ENCODE results near the gene WDR89.

WDR89 gene

GRCh38 chr14:63604626-63605025 is 37.0 kb downstream of the WDR89 start:
- no peak overlapping the region for H3K4me2 ChIP-seq (ENCODE audit: low read depth, low read length, poor library complexity, severe bottlenecking)
- H4K20me1 ChIP-seq (ENCODE audit: low read depth, low read length): no peaks in the 10 kb centered on the region
- H2AFZ ChIP-seq (ENCODE audit: low read depth, low read length, severe bottlenecking): no peak overlapping the region
- H3K27me3 ChIP-seq (ENCODE audit: low read length): no peaks in the 10 kb centered on the region
- no peaks in the 10 kb centered on the region for H3F3A ChIP-seq (ENCODE audit: insufficient read depth)
- no peak for TF ChIP-seq CTCF (IDR thresholded peaks at IDR 0.05; ENCODE audit: insufficient read depth, low read length, poor library complexity, severe bottlenecking)
- no peak for TF ChIP-seq EZH2phosphoT487 (conservative IDR thresholded peaks at IDR 0.05; ENCODE audit: low read length)
- no peak overlapping the region for H3K27ac ChIP-seq (ENCODE audit: low read depth, low read length)
- H3K9me3 ChIP-seq (ENCODE audit: insufficient read depth, low read length): no peaks in the 10 kb centered on the region
- H3K36me3 ChIP-seq (ENCODE audit: low read length): peaks cover 1% of the 10 kb centered on the region
- H3K4me3 ChIP-seq (ENCODE audit: insufficient read depth, low read length, poor library complexity, severe bottlenecking): no peak overlapping the region
- peaks cover 34% of the 10 kb centered on the region for H3K79me2 ChIP-seq (ENCODE audit: insufficient read depth, low read length)
- no peak overlapping the region for H3K9ac ChIP-seq (ENCODE audit: low read length)
- no peaks in the 10 kb centered on the region for H3K9me2 ChIP-seq (replicated peaks; ENCODE audit: insufficient read depth, low read length)

- TF ChIP-seq EZH2phosphoT487 (conservative IDR thresholded peaks at IDR 0.05; ENCODE audit: low read length) (no peak), CTCF (IDR thresholded peaks at IDR 0.05; ENCODE audit: insufficient read depth, low read length, poor library complexity, severe bottlenecking) (no peak)
- Histone ChIP-seq H3K36me3 (ENCODE audit: low read length) (peaks cover 9% of the 10 kb centered on the region), H3K27ac (ENCODE audit: low read depth, low read length) (no peak overlapping the region), H3K9me3 (ENCODE audit: insufficient read depth, low read length) (no peaks in the 10 kb centered on the region), H3K9me2 (replicated peaks; ENCODE audit: insufficient read depth, low read length) (no peaks in the 10 kb centered on the region), H3K27me3 (ENCODE audit: low read length) (no peaks in the 10 kb centered on the region), H2AFZ (ENCODE audit: low read depth, low read length, severe bottlenecking) (no peak overlapping the region), H3K4me2 (ENCODE audit: low read depth, low read length, poor library complexity, severe bottlenecking) (no peak overlapping the region), H3K9ac (ENCODE audit: low read length) (no peak overlapping the region), H4K20me1 (ENCODE audit: low read depth, low read length) (no peaks in the 10 kb centered on the region), H3K79me2 (ENCODE audit: insufficient read depth, low read length) (peaks cover 30% of the 10 kb centered on the region), H3K4me3 (ENCODE audit: insufficient read depth, low read length, poor library complexity, severe bottlenecking) (no peak overlapping the region), H3F3A (ENCODE audit: insufficient read depth) (no peaks in the 10 kb centered on the region)
Observed at GRCh38 chr14:63603749-63604277, 37.9 kb downstream of the WDR89 start.

- Histone ChIP-seq H3K27me3 (ENCODE audit: low read length) (no peaks in the 10 kb centered on the region), H3K4me3 (ENCODE audit: insufficient read depth, low read length, poor library complexity, severe bottlenecking) (no peak overlapping the region), H3K4me2 (ENCODE audit: low read depth, low read length, poor library complexity, severe bottlenecking) (no peak overlapping the region), H3K9ac (ENCODE audit: low read length) (no peak overlapping the region), H3F3A (ENCODE audit: insufficient read depth) (no peaks in the 10 kb centered on the region), H3K36me3 (ENCODE audit: low read length) (peaks cover 22% of the 10 kb centered on the region), H4K20me1 (ENCODE audit: low read depth, low read length) (no peaks in the 10 kb centered on the region), H2AFZ (ENCODE audit: low read depth, low read length, severe bottlenecking) (no peak overlapping the region), H3K27ac (ENCODE audit: low read depth, low read length) (no peak overlapping the region), H3K9me3 (ENCODE audit: insufficient read depth, low read length) (no peaks in the 10 kb centered on the region), H3K9me2 (replicated peaks; ENCODE audit: insufficient read depth, low read length) (no peaks in the 10 kb centered on the region), H3K79me2 (ENCODE audit: insufficient read depth, low read length) (peaks cover 13% of the 10 kb centered on the region)
- no peak for TF ChIP-seq EZH2phosphoT487 (conservative IDR thresholded peaks at IDR 0.05; ENCODE audit: low read length)
- TF ChIP-seq CTCF (IDR thresholded peaks at IDR 0.05; ENCODE audit: insufficient read depth, low read length, poor library complexity, severe bottlenecking): no peak
Observed at GRCh38 chr14:63598807-63599206, 42.9 kb downstream of the WDR89 start.
